HG03342 (cell line): Measurements from ENCODE around the gene CDK6.
"Not testable (repeated sequence)": the region's sequence is repeated elsewhere in the genome, so short reads cannot be mapped to it uniquely, and the experiment has no call there.

ENCODE experiments used
- ATAC-seq: cut with Tn5 transposase; IDR thresholded peaks from one replicate; pipeline ENCODE4 v1.9.1; 2021; ENCODE audit warnings: mild to moderate bottlenecking, moderate library complexity; ENCODE audit not compliant: unreplicated experiment

CDK6 gene

GRCh38 chr7:92763636-92764423 is 72.5 kb downstream of the CDK6 start:
- no peak for ATAC-seq

GRCh38 chr7:92762851-92763250 is 73.5 kb downstream of the CDK6 start:
- ATAC-seq, result no peak

- no peak for ATAC-seq
Observed at GRCh38 chr7:92761391-92762097, 74.8 kb downstream of the CDK6 start.

- no peak for ATAC-seq
Observed at GRCh38 chr7:92758796-92759431, 77.5 kb downstream of the CDK6 start.

- ATAC-seq, result not testable (repeated sequence)
Observed at GRCh38 chr7:92757311-92757910, 79.0 kb downstream of the CDK6 start.

GRCh38 chr7:92755680-92756079 is 80.7 kb downstream of the CDK6 start:
- no peak for ATAC-seq

- ATAC-seq, result no peak
Observed at GRCh38 chr7:92754919-92755581, 81.3 kb downstream of the CDK6 start.

GRCh38 chr7:92753614-92754013 is 82.8 kb downstream of the CDK6 start:
- ATAC-seq, result no peak

- ATAC-seq, result no peak
Observed at GRCh38 chr7:92751902-92752901, 84.2 kb downstream of the CDK6 start.

- no peak for ATAC-seq
Observed at GRCh38 chr7:92750946-92751345, 85.4 kb downstream of the CDK6 start.

- ATAC-seq, result no peak
Observed at GRCh38 chr7:92750447-92750839, 85.9 kb downstream of the CDK6 start.

- no peak for ATAC-seq
Observed at GRCh38 chr7:92749832-92750446, 86.4 kb downstream of the CDK6 start.

GRCh38 chr7:92749327-92749755 is 87.0 kb downstream of the CDK6 start:
- ATAC-seq, result no peak

GRCh38 chr7:92748495-92748894 is 87.9 kb downstream of the CDK6 start:
- no peak for ATAC-seq

- ATAC-seq, result no peak
Observed at GRCh38 chr7:92747041-92747835, 89.1 kb downstream of the CDK6 start.

- ATAC-seq, result no peak
Observed at GRCh38 chr7:92745241-92745640, 91.1 kb downstream of the CDK6 start.

GRCh38 chr7:92744180-92744579 is 92.2 kb downstream of the CDK6 start:
- not testable (repeated sequence) for ATAC-seq

- no peak for ATAC-seq
Observed at GRCh38 chr7:92742186-92742585, 94.2 kb downstream of the CDK6 start.
